NCI-H146 treated with DMSO at 0.1 percent for 48 hours (cell line): ENCODE measurements around the gene SEC14L5.

Experiments used
- DNase-seq: peaks from one replicate; lab custom pipeline; 2025; ENCODE audit not compliant: unreplicated experiment; lab: John Stamatoyannopoulos, UW

SEC14L5 gene

GRCh38 chr16:5062790-5063765, 104.9 kb downstream of the SEC14L5 start:
- no peak for DNase-seq

GRCh38 chr16:5064915-5065314, 106.8 kb downstream of the SEC14L5 start:
- no peak for DNase-seq

- no peak for DNase-seq
Measured at GRCh38 chr16:5065326-5065725, 107.2 kb downstream of the SEC14L5 start.

- DNase-seq: no peak
Measured at GRCh38 chr16:5065813-5066212, 107.7 kb downstream of the SEC14L5 start, which contains the start of gene C16orf89. Gene C16orf89 (minus strand): TSS chr16:5065956. CDS start chr16:5065908, 48 bp downstream.

- no peak for DNase-seq
Measured at GRCh38 chr16:5066511-5066910, 108.4 kb downstream of the SEC14L5 start.
